GM19455 (cell line): ENCODE results near the gene ZSWIM1.
"Not testable (repeated sequence)": the region's sequence is repeated elsewhere in the genome, so short reads cannot be mapped to it uniquely, and the experiment has no call there.

Source experiments
- ATAC-seq: cut with Tn5 transposase; IDR thresholded peaks from one replicate; pipeline ENCODE4 v1.9.1; 2021; ENCODE audit not compliant: unreplicated experiment

ZSWIM1 gene

DNA sequence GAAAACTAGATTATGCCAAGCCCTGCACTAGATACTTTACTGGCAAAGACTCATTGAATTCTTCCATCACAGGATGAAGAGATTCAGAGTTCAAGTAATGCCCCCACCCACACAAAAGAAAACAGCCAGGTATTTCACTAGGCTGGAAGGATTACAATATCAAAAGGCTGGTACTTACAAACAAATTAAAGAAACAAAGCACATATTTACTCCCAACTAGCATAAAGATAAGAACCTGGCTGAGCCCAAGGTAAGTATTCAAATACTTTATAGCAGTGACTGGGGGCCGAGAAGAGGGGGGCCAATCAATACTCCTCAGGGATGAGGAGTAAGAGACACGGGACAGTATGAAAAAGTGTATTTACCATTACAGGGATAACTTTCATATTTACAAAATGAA lies 27.5 kb upstream of the ZSWIM1 start:
- no peak for ATAC-seq

DNA sequence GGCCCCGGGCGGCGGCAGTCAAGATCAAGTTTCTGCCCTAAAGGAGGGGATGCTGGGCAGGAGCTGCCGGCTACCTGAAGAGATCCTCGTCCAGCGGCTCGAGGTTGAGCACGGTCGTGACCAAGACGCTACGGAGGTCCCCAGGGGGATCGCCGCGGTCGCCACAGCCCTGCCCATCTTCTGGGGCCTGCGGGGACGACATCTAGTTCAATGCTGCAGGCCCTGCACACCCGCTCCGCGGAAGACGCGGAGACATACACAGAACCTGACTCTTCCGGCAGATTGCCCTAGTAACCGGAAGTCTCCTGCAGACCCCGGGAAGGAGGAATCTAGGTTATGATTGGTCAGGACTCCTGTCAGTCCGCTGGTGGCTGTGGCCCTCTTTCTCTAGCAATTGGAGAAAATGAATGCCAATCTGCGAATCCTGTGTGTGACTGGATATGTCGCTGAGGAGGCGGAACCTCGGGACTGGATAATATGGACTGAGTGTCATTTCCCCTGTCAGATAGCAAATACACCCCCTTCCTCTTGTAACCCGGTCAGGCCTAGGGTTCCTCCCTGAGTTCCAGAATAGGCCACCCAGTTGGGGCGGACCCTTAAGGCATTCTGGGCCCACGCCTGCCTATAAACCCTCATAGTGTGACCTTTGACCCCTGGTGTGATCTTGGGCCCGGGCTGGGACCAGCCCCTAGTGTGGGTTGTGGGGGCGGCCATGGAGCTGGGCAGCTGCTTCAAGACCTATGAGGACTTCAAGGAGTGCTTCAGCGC lies 23.7 kb upstream of the ZSWIM1 start, which contains the start of the genes ACOT8 and ZSWIM3:
Gene ACOT8 (minus strand): TSS at position 279 of the 768 bp plus-strand sequence. CDS start 77 bp downstream, at position 202.
Gene ZSWIM3 (plus strand): TSS at position 501 of the 768 bp plus-strand sequence. CDS start 212 bp downstream, at position 713.
- ATAC-seq, result peak; percentile 95

DNA sequence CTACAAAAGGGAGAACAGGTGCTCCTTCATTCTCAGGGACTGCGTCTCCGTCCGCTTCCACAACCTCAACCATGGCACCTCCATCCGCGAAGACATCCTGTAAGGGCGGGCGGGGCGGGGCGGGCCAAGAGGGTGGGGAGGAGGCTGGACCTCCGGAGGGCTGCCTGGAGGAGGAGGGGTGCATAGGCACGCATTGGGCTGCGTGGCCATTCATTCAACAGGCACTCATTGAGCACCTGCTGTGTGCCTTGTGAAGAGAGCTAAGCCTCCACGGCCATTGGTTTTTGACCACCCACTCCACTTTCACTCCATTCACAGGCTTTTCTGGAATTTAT lies 23.2 kb upstream of the ZSWIM1 start:
- peak; percentile 31 for ATAC-seq

DNA sequence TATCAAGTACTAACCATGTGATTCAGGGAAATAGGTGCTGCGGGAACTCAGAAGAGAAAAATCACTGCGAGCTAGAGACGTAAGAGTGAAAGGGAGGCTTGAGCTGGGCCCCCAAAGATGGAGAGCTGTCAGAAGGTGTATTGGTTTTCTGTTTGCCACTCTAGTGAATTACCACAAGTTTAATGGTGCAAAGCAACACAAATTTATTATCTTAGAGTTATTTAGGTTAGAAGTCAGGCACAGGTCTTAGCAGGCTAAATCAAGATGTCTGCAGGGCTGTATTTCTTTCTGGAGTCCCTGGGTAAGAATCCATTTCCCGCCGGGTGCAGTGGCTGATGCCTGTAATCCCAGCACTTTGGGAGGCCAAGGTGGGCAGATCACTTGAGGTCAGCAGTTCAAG lies 21.1 kb upstream of the ZSWIM1 start:
- no peak for ATAC-seq

DNA sequence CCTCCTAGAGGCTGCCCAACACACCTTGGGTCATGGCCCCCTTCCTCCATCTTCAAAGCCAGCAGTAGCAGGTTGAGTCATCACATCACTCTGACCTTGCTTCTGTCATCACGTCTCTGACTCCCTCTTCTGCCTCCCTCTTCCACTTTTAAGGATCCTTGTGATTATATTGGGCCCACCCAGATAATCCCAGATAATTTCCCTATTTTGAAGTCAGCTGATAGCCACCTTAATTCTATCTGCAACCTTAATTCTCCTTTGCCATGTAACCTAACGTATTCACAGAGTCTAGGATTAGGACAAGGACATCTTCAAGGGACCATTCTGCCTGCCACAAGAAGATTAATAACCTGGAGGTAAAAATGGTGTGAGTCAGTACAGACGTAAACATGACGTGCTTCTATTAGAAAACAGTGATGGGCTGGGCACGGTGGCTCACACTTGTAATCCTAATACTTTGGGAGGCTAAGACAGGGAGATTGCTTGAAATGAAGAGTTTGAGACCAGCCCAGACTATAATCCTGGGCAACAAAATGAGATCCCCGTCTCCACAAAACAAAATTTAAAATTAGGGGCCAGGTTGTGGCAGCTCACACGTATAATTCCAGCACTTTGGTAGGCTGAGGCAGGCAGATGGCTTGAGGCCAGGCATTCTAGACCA lies 20.3 kb upstream of the ZSWIM1 start:
- no peak for ATAC-seq

DNA sequence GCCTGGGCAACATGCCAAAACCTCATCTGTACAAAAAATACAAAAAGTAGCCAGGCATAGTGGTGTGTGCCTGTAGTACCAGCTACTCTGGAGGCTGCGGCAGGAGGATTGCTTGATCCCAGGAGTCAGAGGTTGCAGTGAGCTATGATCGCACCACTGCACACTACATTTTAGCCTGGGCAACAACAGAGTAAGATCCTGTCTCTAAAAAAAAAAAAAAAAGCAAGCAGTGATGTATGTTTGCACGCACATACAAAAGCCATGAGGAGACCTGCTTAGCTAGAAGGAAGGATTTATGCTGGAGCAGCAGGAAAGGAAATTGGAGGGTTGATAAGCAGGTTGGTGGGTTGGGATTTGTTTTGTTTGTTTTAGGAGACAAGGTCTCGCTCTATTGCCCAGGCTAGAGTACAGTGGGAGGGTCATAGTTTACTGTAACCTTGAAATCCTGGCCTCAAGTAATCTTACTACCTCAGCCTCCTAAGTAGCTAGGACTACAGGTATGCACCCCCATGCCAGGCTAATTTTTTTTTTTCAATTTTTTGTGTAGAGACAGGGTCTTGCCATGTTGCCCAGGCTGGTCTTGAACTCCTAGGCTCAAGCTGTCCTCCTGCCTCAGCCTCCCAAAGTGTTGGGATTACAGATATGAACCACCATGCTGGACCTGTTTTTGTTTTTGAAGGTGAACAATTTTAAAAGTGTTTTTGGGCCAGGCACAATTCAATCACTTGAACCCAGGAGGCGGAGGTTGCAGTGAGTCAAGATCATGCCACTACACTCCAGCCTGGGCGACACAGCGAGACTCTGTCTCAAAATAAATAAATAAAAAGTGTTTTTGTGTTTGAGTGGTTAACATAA lies 19.6 kb upstream of the ZSWIM1 start:
- no peak for ATAC-seq

DNA sequence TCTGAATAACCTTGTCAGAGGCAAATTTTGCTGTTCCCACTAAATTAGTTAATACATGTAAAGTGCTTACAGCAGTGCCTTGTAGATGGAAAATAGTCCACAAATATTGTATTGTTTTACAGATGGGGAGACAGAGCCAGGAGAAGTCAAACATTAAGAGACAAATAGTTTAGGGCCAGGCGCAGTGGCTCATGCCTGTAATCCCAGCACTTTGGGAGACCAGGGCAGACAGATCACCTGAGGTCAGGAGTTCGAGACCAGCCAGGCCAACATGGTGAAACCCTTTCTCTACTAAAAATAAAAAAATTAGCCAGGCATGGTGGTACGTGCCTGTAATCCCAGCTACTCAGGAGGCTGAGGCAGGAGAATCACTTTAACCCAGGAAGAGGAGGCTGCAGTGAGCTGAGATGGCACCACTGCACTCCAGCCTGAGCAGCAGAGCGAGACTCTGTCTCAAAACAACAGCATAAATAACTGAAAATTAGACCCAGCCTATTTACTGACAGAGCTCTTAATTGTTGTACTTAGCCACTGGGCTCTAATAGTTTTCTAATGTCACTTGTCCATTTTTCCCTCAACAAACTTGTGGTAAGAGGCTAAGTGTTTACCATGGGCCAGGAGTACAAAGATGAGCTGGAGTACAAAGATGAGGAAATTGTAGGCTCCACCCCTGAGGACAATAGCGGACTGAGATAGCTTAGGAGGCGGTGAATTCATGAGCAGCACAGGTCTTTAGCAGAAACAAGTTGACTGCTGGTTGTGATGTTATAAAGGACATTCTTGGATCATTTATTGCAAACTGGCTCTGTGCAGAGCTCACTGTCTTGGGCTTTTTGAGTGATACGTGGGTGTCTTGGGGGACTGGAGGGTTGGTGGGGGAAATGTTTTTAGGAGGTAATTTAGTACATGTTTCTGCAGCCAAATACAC lies 17.2 kb upstream of the ZSWIM1 start:
- no peak for ATAC-seq

DNA sequence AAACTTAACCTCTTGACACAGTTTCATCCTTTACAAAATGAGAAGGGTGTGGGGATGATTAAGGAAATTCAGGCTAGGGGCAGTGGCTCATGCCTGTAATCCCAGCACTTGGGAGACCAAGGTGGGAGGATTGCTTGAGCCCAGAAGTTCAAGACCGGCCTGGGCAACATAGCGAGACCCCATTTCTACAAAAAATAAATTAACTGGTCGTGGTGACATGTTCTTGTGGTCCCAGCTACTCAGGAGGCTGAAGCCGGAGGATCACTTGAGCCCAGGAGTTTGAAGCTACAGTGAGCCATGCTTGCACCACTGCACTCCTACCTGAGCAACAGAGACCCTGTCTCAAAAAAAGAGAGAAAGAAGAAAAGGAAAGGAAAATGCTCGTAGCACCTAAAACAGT lies 14.6 kb upstream of the ZSWIM1 start:
- ATAC-seq, result no peak

DNA sequence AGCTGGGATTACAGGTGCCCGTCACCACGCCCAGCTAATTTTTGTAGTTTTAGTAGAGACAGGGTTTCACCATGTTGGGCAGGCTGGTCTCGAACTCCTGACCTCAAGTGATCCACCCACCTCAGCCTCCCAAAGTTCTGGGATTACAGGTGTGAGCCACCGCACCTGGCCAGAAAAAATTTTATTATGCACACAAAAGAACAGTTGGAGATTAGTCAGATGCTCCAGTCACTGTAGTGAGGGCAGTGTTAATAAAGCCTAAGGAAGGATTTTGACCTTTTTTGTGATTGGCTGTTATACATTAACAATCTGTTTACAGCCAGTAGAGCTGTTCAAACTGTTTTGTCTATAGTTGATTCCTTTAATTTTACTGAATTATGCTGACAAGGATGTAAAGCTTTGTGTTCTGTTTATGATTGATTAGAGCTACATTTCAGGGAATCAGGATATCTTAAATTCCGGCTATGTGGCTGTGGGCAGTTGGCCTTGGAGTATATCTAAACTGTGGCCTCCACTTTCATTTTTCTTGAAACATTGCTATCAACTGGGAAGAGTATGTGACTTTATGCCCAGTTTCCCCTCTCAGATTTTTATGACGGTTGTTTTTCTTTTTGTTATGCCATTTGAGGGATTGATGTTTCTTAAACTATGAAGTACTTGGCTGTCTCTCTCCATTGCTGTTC lies 13.8 kb upstream of the ZSWIM1 start:
- ATAC-seq, result no peak

DNA sequence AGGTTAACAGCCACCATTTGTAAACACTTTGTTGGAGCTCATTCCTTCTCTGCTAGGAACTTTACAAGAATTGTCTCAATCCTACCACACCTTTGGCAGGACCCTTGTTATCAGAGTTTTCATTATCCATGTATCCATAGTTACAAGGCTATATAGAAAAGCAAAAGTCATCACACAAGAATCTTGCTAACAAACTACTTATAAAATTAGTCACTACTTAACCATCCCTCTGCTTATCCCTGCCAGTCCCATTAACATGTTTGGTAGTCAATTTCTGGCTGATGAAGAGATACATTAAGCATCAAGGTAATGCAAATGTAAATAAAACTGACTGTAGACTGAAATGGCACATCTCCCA lies 13.2 kb upstream of the ZSWIM1 start:
- ATAC-seq, result no peak

DNA sequence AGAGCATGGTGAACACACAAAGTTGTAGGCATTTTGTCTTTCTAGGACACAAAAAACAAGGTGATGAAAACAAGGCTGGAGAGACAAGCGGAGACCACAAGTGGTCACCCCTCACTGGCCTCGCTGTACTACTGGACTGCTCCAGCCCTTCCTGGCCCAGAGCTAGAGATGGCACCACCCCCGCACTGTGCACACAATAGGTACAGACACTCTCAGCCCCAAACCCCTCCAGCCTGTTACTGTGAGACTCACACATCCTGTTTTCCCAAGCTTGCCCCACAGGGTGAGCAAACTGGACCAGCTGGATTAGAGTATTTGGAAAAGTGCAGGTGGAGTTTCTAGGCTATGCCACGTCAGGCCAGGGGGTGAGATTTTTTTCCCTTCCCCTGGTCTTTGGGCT lies 8.4 kb upstream of the ZSWIM1 start:
- no peak for ATAC-seq

DNA sequence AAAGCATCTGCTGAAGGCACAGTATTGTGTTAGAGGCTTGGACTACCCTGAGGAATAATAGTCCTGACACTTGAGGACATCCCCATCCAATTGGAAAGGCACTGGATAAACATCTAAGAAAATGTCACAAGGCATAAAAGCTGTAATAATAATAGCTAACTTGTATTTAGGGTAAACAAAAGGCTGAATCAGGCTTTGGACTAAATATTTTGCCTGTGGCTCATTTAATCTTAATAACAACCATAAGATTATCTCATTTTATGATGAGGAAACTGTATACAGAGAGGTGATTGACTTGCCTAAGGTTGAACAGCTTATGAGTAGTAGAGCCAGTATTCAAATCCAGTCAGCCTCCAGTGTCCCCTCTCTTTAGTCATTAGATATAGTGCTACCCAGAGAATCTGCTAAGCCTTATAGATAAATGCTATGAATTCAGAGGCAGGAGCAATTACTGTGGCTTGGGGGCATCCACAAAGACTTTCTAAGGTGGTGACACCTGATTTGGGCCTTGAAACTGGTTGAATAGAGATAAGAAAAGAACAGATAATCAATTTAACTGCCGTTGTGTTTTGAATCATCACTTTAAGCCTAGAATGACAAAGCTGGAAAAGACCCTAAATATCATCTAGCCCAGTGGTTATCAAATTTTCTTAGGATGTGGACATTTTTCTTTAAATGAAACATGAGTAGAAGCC lies 7.5 kb upstream of the ZSWIM1 start:
- no peak for ATAC-seq

DNA sequence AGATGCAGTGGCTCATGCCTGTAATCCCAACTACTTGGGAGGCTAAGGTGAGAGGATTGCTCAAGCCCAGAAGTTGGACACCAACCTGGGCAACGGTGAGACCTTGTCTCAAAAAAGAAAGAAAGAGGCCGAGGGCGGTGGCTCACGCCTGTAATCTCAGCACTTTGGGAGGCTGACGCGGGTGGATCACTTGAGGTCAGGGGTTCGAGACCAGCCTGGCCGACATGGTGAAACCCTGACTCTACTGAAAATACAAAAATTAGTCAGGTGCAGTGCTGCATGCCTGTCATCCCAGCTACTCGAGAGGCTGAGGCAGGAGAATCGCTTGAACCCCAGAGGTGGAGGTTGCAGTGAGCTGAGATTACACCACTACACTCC lies 6.9 kb upstream of the ZSWIM1 start:
- not testable (repeated sequence) for ATAC-seq

DNA sequence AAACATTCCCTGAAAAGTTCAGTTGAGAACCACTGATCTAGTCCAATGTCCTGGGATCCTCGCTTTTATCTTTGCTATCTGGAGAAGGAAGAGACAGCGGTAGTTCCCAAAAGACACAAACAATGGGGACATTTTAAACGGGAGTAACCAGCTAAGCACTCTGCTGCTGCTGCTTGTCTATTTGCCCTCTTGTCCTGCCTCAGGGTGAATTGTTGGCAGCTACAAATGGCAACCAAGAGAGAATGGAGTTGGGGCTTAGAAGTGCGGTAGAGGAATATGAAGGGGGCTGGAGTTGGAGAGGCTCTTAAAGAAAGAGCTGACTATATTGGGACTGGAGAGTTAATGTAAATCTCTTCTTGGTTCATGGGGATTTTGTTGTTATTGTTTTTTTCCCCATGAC lies 6.5 kb upstream of the ZSWIM1 start:
- no peak for ATAC-seq

DNA sequence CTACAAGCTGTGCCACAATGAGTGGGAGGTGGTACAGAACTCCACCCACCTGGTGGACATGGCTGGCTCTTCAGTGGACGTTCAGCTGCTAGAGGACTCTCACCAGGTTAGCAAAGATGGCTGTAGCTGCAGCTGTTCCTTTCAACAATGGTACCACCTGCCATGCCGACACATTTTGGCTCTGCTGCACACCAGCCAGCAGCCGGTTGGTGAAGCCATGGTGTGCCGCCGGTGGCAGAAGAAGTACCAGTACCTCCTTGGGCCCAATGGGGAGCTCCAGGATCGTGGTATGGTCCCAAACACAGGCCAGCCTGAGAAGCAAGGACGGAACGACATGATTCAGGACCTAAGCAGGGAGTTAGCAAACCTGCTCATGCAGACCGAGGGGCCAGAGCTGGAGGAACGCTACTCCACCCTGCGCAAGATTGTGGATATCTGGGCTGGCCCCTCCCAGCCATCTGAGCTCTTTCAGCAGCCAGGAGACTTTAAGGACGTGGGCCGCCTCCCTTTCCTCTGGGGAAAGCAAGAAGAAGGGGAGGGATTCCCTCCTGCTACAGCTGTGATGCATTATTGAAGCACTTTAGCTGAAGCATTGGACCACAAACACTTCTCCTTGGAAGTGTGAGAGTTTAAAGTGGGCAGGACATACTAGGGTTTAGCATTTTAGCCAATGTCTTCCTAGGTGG lies 2.8 kb upstream of the ZSWIM1 start:
- no peak for ATAC-seq

DNA sequence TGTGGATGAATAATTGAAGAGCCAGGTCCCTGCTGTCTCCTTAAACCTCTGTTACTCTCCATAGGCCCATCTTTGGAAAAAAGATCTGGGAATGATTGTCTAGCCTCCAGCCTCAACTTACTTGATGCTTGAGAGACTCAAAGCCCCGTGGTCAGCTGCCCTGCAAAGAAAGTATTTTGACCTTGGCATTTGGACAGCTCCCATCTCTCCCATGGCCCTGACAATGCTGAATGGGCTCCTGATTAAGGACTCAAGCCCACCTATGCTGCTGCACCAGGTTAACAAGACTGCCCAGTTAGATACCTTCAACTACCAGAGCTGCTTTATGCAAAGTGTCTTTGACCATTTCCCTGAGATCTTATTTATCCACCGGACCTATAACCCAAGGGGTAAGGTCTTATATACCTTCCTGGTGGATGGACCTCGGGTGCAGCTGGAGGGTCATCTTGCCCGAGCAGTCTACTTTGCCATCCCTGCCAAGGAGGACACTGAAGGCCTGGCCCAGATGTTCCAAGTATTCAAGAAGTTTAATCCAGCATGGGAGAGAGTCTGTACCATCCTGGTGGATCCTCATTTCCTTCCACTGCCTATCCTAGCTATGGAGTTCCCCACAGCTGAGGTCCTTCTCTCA lies 1.6 kb downstream of the ZSWIM1 start:
- no peak for ATAC-seq

DNA sequence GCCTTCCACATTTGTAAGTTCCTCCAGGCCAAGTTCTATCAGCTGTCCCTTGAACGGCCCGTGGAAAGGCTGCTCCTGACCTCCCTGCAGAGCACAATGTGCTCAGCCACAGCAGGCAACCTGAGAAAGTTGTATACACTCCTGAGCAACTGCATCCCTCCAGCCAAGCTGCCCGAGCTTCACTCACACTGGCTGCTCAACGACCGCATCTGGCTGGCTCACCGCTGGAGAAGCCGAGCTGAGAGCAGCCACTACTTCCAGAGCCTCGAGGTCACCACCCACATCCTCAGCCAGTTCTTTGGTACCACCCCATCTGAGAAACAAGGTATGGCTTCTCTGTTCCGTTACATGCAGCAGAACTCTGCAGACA lies 2.1 kb downstream of the ZSWIM1 start:
- ATAC-seq, result no peak

DNA sequence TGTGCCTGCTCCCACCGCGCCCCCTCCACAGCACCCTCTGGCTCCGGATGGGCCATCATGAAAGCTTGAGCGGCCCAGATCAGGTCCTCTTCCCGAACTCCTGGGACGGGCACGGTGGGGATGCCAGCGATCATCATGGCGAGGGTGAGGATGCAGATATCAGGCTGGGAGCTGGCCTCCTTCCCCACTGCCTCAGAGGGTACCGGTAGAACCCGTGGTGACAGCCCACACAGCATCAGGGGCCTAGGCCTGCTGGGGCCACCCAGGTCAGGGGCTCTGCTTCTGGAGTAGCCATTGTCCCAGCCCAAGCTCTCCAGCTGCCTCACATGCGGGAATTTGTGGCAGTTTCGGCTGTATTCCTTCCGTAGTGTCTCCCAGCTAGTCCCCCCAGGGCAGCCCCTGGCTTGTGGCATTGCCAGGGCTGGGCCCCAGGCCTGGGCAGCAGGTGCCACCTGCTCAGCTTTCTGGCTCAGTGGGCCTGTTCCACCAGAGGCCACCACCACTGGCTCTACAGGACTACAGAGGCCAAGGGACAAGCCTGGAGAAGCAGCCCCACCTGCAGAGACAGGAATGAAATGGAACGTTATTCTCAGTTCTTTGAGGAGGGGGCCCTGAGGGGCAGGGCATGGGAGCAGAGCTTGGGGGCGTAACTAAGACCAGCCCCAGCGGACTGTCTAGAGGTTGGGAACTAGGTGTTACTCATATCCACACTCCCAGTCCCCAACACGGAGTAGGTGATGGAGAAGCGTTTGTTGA lies 5.7 kb downstream of the ZSWIM1 start:
- ATAC-seq, result no peak
